CD8-positive, alpha-beta memory T cell (primary cell): ENCODE measurements around the gene ZNF585A. TPM values are rescaled to one million over a fixed set of nuclear protein-coding genes. Genes with fewer than 3 reads are reported as not detected.
"Not testable (repeated sequence)": the region's sequence is repeated elsewhere in the genome, so short reads cannot be mapped to it uniquely, and the experiment has no call there.

Experiments
- CTCF ChIA-PET: fragments of 350-600 bp; sonication (Branson Sonifier 250); formaldehyde crosslinking; loops from one replicate; lab custom pipeline; 2021; ENCODE audit warnings: antibody characterized with exemption; lab: Charles Lee
- POLR2A ChIA-PET: fragments of 350-600 bp; sonication (Branson Sonifier 250); formaldehyde crosslinking; loops from one replicate; lab custom pipeline; 2021; ENCODE audit warnings: antibody characterized with exemption; lab: Charles Lee
- DNase-seq, 5 donors: peaks; one replicate each; pipeline versions ENCODE4 v3.0.0 to v3.0.0-alpha.2; 2020 to 2022; ENCODE audit warnings: mixed read lengths in 1 of 5
- H3K27ac ChIP-seq: one replicate; pipeline ENCODE4 v1.7.0; 2013; ENCODE audit warnings: low read depth, mild to moderate bottlenecking, low read length, moderate library complexity
- H3K27me3 ChIP-seq: 2 replicates; pipeline ENCODE4 v1.7.0; 2013; ENCODE audit warnings: low read length, mild to moderate bottlenecking; ENCODE audit not compliant: insufficient read depth, poor library complexity, severe bottlenecking
- H3K36me3 ChIP-seq: 2 replicates; pipeline ENCODE4 v1.7.0; 2013; ENCODE audit warnings: mild to moderate bottlenecking, low read length, moderate library complexity; ENCODE audit not compliant: insufficient read depth
- H3K4me1 ChIP-seq: 2 replicates; pipeline ENCODE4 v1.7.0; 2013; ENCODE audit warnings: mild to moderate bottlenecking, low read length, moderate library complexity; ENCODE audit not compliant: insufficient read depth
- H3K4me3 ChIP-seq: 2 replicates; pipeline ENCODE4 v1.7.0; 2013; ENCODE audit warnings: mild to moderate bottlenecking, low read length
- H3K9me3 ChIP-seq: 2 replicates; pipeline ENCODE4 v1.7.0; 2013; ENCODE audit warnings: mild to moderate bottlenecking, low read length
- H3K27ac Mint-ChIP-seq, 8 donors: one replicate each; pipeline ENCODE4 v1.8.0; 2020 to 2021; ENCODE audit warnings: mixed read lengths in 8 of 8, mild to moderate bottlenecking in 6 of 8, inconsistent platforms in 3 of 8, moderate library complexity in 3 of 8
- H3K27me3 Mint-ChIP-seq, 2 donors: one replicate each; pipeline ENCODE4 v1.8.0; 2020 to 2021; ENCODE audit warnings: mixed read lengths in 2 of 2, mild to moderate bottlenecking in 1 of 2, moderate library complexity in 1 of 2
- H3K36me3 Mint-ChIP-seq, 3 donors: one replicate each; pipeline ENCODE4 v1.8.0; 2020 to 2021; ENCODE audit warnings: mixed read lengths in 3 of 3, inconsistent platforms in 1 of 3, mild to moderate bottlenecking in 1 of 3
- H3K4me1 Mint-ChIP-seq, 3 donors: one replicate each; pipeline ENCODE4 v1.8.0; 2020 to 2021; ENCODE audit warnings: mixed read lengths in 3 of 3, inconsistent platforms in 1 of 3, mild to moderate bottlenecking in 1 of 3
- H3K4me3 Mint-ChIP-seq, 7 donors: one replicate each; pipeline ENCODE4 v1.8.0; 2020 to 2021; ENCODE audit warnings: mixed read lengths in 7 of 7, mild to moderate bottlenecking in 6 of 7, moderate library complexity in 4 of 7, inconsistent platforms in 2 of 7
- H3K9me3 Mint-ChIP-seq, 5 donors: one replicate each; pipeline ENCODE4 v1.8.0; 2020 to 2022; ENCODE audit warnings: mixed read lengths in 5 of 5, mild to moderate bottlenecking in 3 of 5, moderate library complexity in 2 of 5, inconsistent platforms in 1 of 5
- polyA plus RNA-seq: library from polyadenylated mRNA; unstranded; fragments of 300-500 nt; fragmentation: Illumina TruSeq; gene quantifications from one replicate; pipeline ENCODE4 v1.2.3, GENCODE V29; 2021
- total RNA-seq, 2 experiments: library from RNA; stranded (reverse); gene quantifications; one replicate each; pipeline ENCODE4 v1.2.3, GENCODE V29; 2021

ZNF585A gene
- total and polyA plus RNA-seq, 3 experiments from 2014 or later: 9.5 to 52.7 (median 10.9) TPM

GRCh38 chr19:37197115-37197514, 24.6 kb upstream of the ZNF585A start:
- H3K4me3 Mint-ChIP-seq, H3K4me1 ChIP-seq, H3K4me1 Mint-ChIP-seq, H3K27ac ChIP-seq, H3K9me3 ChIP-seq, CTCF ChIA-PET, DNase-seq, H3K4me3 ChIP-seq, H3K27me3 ChIP-seq, H3K27ac Mint-ChIP-seq, H3K36me3 ChIP-seq, H3K27me3 Mint-ChIP-seq: not testable (repeated sequence)
- peaks cover 33 to 80% (median 73%) of the 10 kb centered on the region in 3 donors for H3K36me3 Mint-ChIP-seq
- POLR2A ChIA-PET: interaction anchor here (0.7 kb wide), 1 partner anchor 982 kb away, joined by 4 read pairs; the partner anchor contains the start of gene ZNF146
- peaks cover 21 to 63% (median 44%) of the 10 kb centered on the region in 5 donors for H3K9me3 Mint-ChIP-seq

- DNase-seq, H3K36me3 ChIP-seq, H3K27me3 ChIP-seq, H3K27ac Mint-ChIP-seq, H3K27ac ChIP-seq, H3K9me3 ChIP-seq, CTCF ChIA-PET, H3K4me1 ChIP-seq, H3K27me3 Mint-ChIP-seq, H3K4me3 ChIP-seq, POLR2A ChIA-PET, H3K4me1 Mint-ChIP-seq, H3K4me3 Mint-ChIP-seq: not testable (repeated sequence)
- H3K9me3 Mint-ChIP-seq: peaks cover 23 to 75% (median 58%) of the 10 kb centered on the region in 5 donors
- peaks cover 35 to 79% (median 74%) of the 10 kb centered on the region in 3 donors for H3K36me3 Mint-ChIP-seq
These were observed 22.8 kb upstream of the ZNF585A start for GRCh38 chr19:37195248-37195647.

GRCh38 chr19:37186071-37186470, 13.6 kb upstream of the ZNF585A start:
- H3K9me3 Mint-ChIP-seq: peaks cover 40 to 95% (median 88%) of the 10 kb centered on the region in 5 donors
- not testable (repeated sequence) for H3K27ac ChIP-seq

GRCh38 chr19:37165635-37166034, 6.9 kb downstream of the ZNF585A start:
- Histone ChIP-seq H3K4me3 (no peak overlapping the region), H3K36me3 (peaks cover 23% of the 10 kb centered on the region), H3K4me1 (no peaks in the 10 kb centered on the region), H3K27me3 (no peaks in the 10 kb centered on the region), H3K9me3 (peaks cover 17% of the 10 kb centered on the region), H3K27ac (no peak overlapping the region)
- H3K4me1 Mint-ChIP-seq: peaks cover 6 to 13% (median 11%) of the 10 kb centered on the region in 3 donors
- CTCF ChIA-PET: no interaction called here
- no peak overlapping the region for H3K4me3 Mint-ChIP-seq
- no peak for DNase-seq
- H3K9me3 Mint-ChIP-seq: peaks cover 35 to 85% (median 59%) of the 10 kb centered on the region in 5 donors
- POLR2A ChIA-PET: no interaction called here
- H3K27ac Mint-ChIP-seq: no peak overlapping the region
- H3K27me3 Mint-ChIP-seq: no peaks in the 10 kb centered on the region
- H3K36me3 Mint-ChIP-seq: peaks cover 49 to 87% (median 85%) of the 10 kb centered on the region in 3 donors

More at GRCh38 chr19:37186071-37186470, 13.6 kb upstream of the ZNF585A start:
- H3K27ac Mint-ChIP-seq, H3K4me1 Mint-ChIP-seq, DNase-seq, POLR2A ChIA-PET, CTCF ChIA-PET, H3K4me3 ChIP-seq, H3K4me3 Mint-ChIP-seq, H3K27me3 ChIP-seq, H3K27me3 Mint-ChIP-seq, H3K4me1 ChIP-seq: not testable (repeated sequence)
- Histone ChIP-seq H3K36me3 (peaks cover 17% of the 10 kb centered on the region), H3K9me3 (peaks cover 46% of the 10 kb centered on the region)
- H3K36me3 Mint-ChIP-seq: peaks cover 25 to 76% (median 68%) of the 10 kb centered on the region in 3 donors

- no peak overlapping the region for H3K27ac Mint-ChIP-seq
- peaks cover 50% of the 10 kb centered on the region for H3K9me3 ChIP-seq
- no peaks in the 10 kb centered on the region for H3K4me1 ChIP-seq
- peaks cover 59 to 95% (median 91%) of the 10 kb centered on the region in 3 donors for H3K36me3 Mint-ChIP-seq
- CTCF ChIA-PET: no interaction called here
- no peaks in the 10 kb centered on the region for H3K27me3 Mint-ChIP-seq
- no peak overlapping the region for H3K27ac ChIP-seq
- H3K4me3 ChIP-seq: no peak overlapping the region
- peaks cover 0 to 4% (median 0%) of the 10 kb centered on the region in 3 donors for H3K4me1 Mint-ChIP-seq
- H3K27me3 ChIP-seq: no peaks in the 10 kb centered on the region
- DNase-seq: no peak
- peaks cover 33% of the 10 kb centered on the region for H3K36me3 ChIP-seq
- H3K4me3 Mint-ChIP-seq: no peak overlapping the region
- H3K9me3 Mint-ChIP-seq: peaks cover 47 to 91% (median 89%) of the 10 kb centered on the region in 5 donors
- POLR2A ChIA-PET: no interaction called here
These were observed 12.3 kb downstream of the ZNF585A start for GRCh38 chr19:37160153-37160552.

- H3K27me3 ChIP-seq: no peaks in the 10 kb centered on the region
- H3K4me3 Mint-ChIP-seq: no peak overlapping the region
- ChIA-PET POLR2A (no interaction called here), CTCF (no interaction called here)
- no peak for DNase-seq
- peaks cover 22 to 66% (median 65%) of the 10 kb centered on the region in 3 donors for H3K36me3 Mint-ChIP-seq
- no peak overlapping the region for H3K4me3 ChIP-seq
- no peaks in the 10 kb centered on the region for H3K27me3 Mint-ChIP-seq
- peaks cover 6% of the 10 kb centered on the region for H3K36me3 ChIP-seq
- H3K9me3 Mint-ChIP-seq: peaks cover 45 to 94% (median 81%) of the 10 kb centered on the region in 5 donors
- H3K4me1 ChIP-seq: no peaks in the 10 kb centered on the region
- no peak overlapping the region for H3K27ac Mint-ChIP-seq
- H3K27ac ChIP-seq: no peak overlapping the region
- H3K4me1 Mint-ChIP-seq: no peaks in the 10 kb centered on the region
- peaks cover 46% of the 10 kb centered on the region for H3K9me3 ChIP-seq
These were observed 24.3 kb downstream of the ZNF585A start for GRCh38 chr19:37148214-37148613.

GRCh38 chr19:37136111-37136510, 36.4 kb downstream of the ZNF585A start:
- H3K4me3 ChIP-seq: no peak overlapping the region
- Mint-ChIP-seq H3K27ac (no peak overlapping the region), H3K27me3 (no peaks in the 10 kb centered on the region), H3K36me3 (peaks cover 0 to 46% (median 26%) of the 10 kb centered on the region in 3 donors), H3K9me3 (peaks cover 48 to 95% (median 86%) of the 10 kb centered on the region in 5 donors), H3K4me1 (no peaks in the 10 kb centered on the region), H3K4me3 (no peak overlapping the region)
- ChIA-PET CTCF (no interaction called here), POLR2A (no interaction called here)
- no peak overlapping the region for H3K27ac ChIP-seq
- DNase-seq: no peak
- H3K27me3 ChIP-seq: no peaks in the 10 kb centered on the region
- H3K4me1 ChIP-seq: no peaks in the 10 kb centered on the region
- H3K36me3 ChIP-seq: no peaks in the 10 kb centered on the region
- H3K9me3 ChIP-seq: peaks cover 73% of the 10 kb centered on the region

GRCh38 chr19:37128821-37129177, 43.7 kb downstream of the ZNF585A start:
- CTCF ChIA-PET: no interaction called here
- Histone ChIP-seq H3K27ac (no peak overlapping the region), H3K9me3 (peaks cover 87% of the 10 kb centered on the region)

More at GRCh38 chr19:37128821-37129177, 43.7 kb downstream of the ZNF585A start:
- POLR2A ChIA-PET: no interaction called here
- no peak for DNase-seq
- H3K4me3 ChIP-seq: peak overlapping the region; percentile 6
- Mint-ChIP-seq H3K36me3 (peaks cover 23 to 77% (median 75%) of the 10 kb centered on the region in 3 donors), H3K27me3 (no peaks in the 10 kb centered on the region), H3K4me3 (no peak overlapping the region), H3K9me3 (peaks cover 54 to 100% (median 99%) of the 10 kb centered on the region in 5 donors), H3K4me1 (no peaks in the 10 kb centered on the region), H3K27ac (no peak overlapping the region)
- no peaks in the 10 kb centered on the region for H3K4me1 ChIP-seq
- no peaks in the 10 kb centered on the region for H3K27me3 ChIP-seq
- H3K36me3 ChIP-seq: peaks cover 14% of the 10 kb centered on the region
